Measurements from ENCODE around the gene CD300E.

CD300E gene

GRCh38 chr17:74597069-74597790 lies 26.3 kb downstream of the CD300E start:
- H3K9me3 ChIP-seq (ENCODE audit: control insufficient read depth, low read depth, low read length), result no peaks in the 10 kb centered on the region
- H3K4me1 ChIP-seq (ENCODE audit: control insufficient read depth, low read depth, low read length), result no peaks in the 10 kb centered on the region
- H3K9ac ChIP-seq (ENCODE audit: low read length), result no peak overlapping the region
- no peaks in the 10 kb centered on the region for H3K27me3 ChIP-seq (ENCODE audit: control insufficient read depth, insufficient read depth, low read length)
- H3K27ac ChIP-seq (ENCODE audit: low read length), result no peak overlapping the region
- H3K36me3 ChIP-seq (ENCODE audit: control insufficient read depth, low read depth, low read length), result no peaks in the 10 kb centered on the region
- no peak overlapping the region for H3K4me3 ChIP-seq (ENCODE audit: low read length)

- H3K27me3 ChIP-seq (ENCODE audit: control insufficient read depth, insufficient read depth, low read length), result no peaks in the 10 kb centered on the region
- no peak overlapping the region for H3K9ac ChIP-seq (ENCODE audit: low read length)
- no peaks in the 10 kb centered on the region for H3K4me1 ChIP-seq (ENCODE audit: control insufficient read depth, low read depth, low read length)
- H3K9me3 ChIP-seq (ENCODE audit: control insufficient read depth, low read depth, low read length), result no peaks in the 10 kb centered on the region
- H3K4me3 ChIP-seq (ENCODE audit: low read length), result no peak overlapping the region
- no peaks in the 10 kb centered on the region for H3K36me3 ChIP-seq (ENCODE audit: control insufficient read depth, low read depth, low read length)
- no peak overlapping the region for H3K27ac ChIP-seq (ENCODE audit: low read length)
Measured at GRCh38 chr17:74595037-74595750, 28.3 kb downstream of the CD300E start.

GRCh38 chr17:74592087-74592990 lies 31.2 kb downstream of the CD300E start, which contains the start of gene CD300LD:
Gene CD300LD, minus strand, starts transcription at chr17:74592283. Its CDS starts 81 bp downstream, at chr17:74592202.
- H3K9ac ChIP-seq (ENCODE audit: low read length), result no peak within 1 kb of the TSS
- H3K9me3 ChIP-seq (ENCODE audit: control insufficient read depth, low read depth, low read length), result no peaks in the 10 kb centered on the region
- no peak within 1 kb of the TSS for H3K4me3 ChIP-seq (ENCODE audit: low read length)
- no peak within 1 kb of the TSS for H3K27ac ChIP-seq (ENCODE audit: low read length)
- no peaks in the 10 kb centered on the region for H3K27me3 ChIP-seq (ENCODE audit: control insufficient read depth, insufficient read depth, low read length)
- H3K4me1 ChIP-seq (ENCODE audit: control insufficient read depth, low read depth, low read length), result no peaks in the 10 kb centered on the region
- no peaks in the 10 kb centered on the region for H3K36me3 ChIP-seq (ENCODE audit: control insufficient read depth, low read depth, low read length)

GRCh38 chr17:74591503-74591902 lies 32.0 kb downstream of the CD300E start:
- no peaks in the 10 kb centered on the region for H3K36me3 ChIP-seq (ENCODE audit: control insufficient read depth, low read depth, low read length)
- no peak overlapping the region for H3K9ac ChIP-seq (ENCODE audit: low read length)
- no peaks in the 10 kb centered on the region for H3K4me1 ChIP-seq (ENCODE audit: control insufficient read depth, low read depth, low read length)
- no peaks in the 10 kb centered on the region for H3K9me3 ChIP-seq (ENCODE audit: control insufficient read depth, low read depth, low read length)
- H3K4me3 ChIP-seq (ENCODE audit: low read length), result no peak overlapping the region
- H3K27me3 ChIP-seq (ENCODE audit: control insufficient read depth, insufficient read depth, low read length), result no peaks in the 10 kb centered on the region
- H3K27ac ChIP-seq (ENCODE audit: low read length), result no peak overlapping the region

GRCh38 chr17:74585711-74586110 lies 37.8 kb downstream of the CD300E start:
- Histone ChIP-seq H3K9ac (ENCODE audit: low read length) (no peak overlapping the region), H3K36me3 (ENCODE audit: control insufficient read depth, low read depth, low read length) (no peaks in the 10 kb centered on the region), H3K27me3 (ENCODE audit: control insufficient read depth, insufficient read depth, low read length) (no peaks in the 10 kb centered on the region), H3K4me3 (ENCODE audit: low read length) (no peak overlapping the region), H3K9me3 (ENCODE audit: control insufficient read depth, low read depth, low read length) (no peaks in the 10 kb centered on the region), H3K4me1 (ENCODE audit: control insufficient read depth, low read depth, low read length) (no peaks in the 10 kb centered on the region), H3K27ac (ENCODE audit: low read length) (no peak overlapping the region)

GRCh38 chr17:74584292-74585060 lies 39.1 kb downstream of the CD300E start:
- Histone ChIP-seq H3K9ac (ENCODE audit: low read length) (no peak overlapping the region), H3K27ac (ENCODE audit: low read length) (no peak overlapping the region), H3K4me3 (ENCODE audit: low read length) (no peak overlapping the region), H3K4me1 (ENCODE audit: control insufficient read depth, low read depth, low read length) (no peaks in the 10 kb centered on the region), H3K36me3 (ENCODE audit: control insufficient read depth, low read depth, low read length) (no peaks in the 10 kb centered on the region), H3K27me3 (ENCODE audit: control insufficient read depth, insufficient read depth, low read length) (no peaks in the 10 kb centered on the region), H3K9me3 (ENCODE audit: control insufficient read depth, low read depth, low read length) (no peaks in the 10 kb centered on the region)

GRCh38 chr17:74582633-74583032 lies 40.9 kb downstream of the CD300E start:
- Histone ChIP-seq H3K27ac (ENCODE audit: low read length) (no peak overlapping the region), H3K9me3 (ENCODE audit: control insufficient read depth, low read depth, low read length) (no peaks in the 10 kb centered on the region), H3K9ac (ENCODE audit: low read length) (no peak overlapping the region), H3K4me1 (ENCODE audit: control insufficient read depth, low read depth, low read length) (no peaks in the 10 kb centered on the region), H3K4me3 (ENCODE audit: low read length) (no peak overlapping the region), H3K27me3 (ENCODE audit: control insufficient read depth, insufficient read depth, low read length) (no peaks in the 10 kb centered on the region), H3K36me3 (ENCODE audit: control insufficient read depth, low read depth, low read length) (no peaks in the 10 kb centered on the region)

- no peak overlapping the region for H3K4me3 ChIP-seq (ENCODE audit: low read length)
- H3K4me1 ChIP-seq (ENCODE audit: control insufficient read depth, low read depth, low read length), result no peaks in the 10 kb centered on the region
- no peaks in the 10 kb centered on the region for H3K27me3 ChIP-seq (ENCODE audit: control insufficient read depth, insufficient read depth, low read length)
Measured at GRCh38 chr17:74579900-74580299, 43.6 kb downstream of the CD300E start.

GRCh38 chr17:74578979-74579378 lies 44.6 kb downstream of the CD300E start:
- Histone ChIP-seq H3K36me3 (ENCODE audit: control insufficient read depth, low read depth, low read length) (no peaks in the 10 kb centered on the region), H3K27me3 (ENCODE audit: control insufficient read depth, insufficient read depth, low read length) (no peaks in the 10 kb centered on the region), H3K4me3 (ENCODE audit: low read length) (no peak overlapping the region), H3K9ac (ENCODE audit: low read length) (no peak overlapping the region), H3K4me1 (ENCODE audit: control insufficient read depth, low read depth, low read length) (no peaks in the 10 kb centered on the region), H3K27ac (ENCODE audit: low read length) (no peak overlapping the region), H3K9me3 (ENCODE audit: control insufficient read depth, low read depth, low read length) (no peaks in the 10 kb centered on the region)

More at GRCh38 chr17:74579900-74580299, 43.6 kb downstream of the CD300E start:
- Histone ChIP-seq H3K9me3 (ENCODE audit: control insufficient read depth, low read depth, low read length) (no peaks in the 10 kb centered on the region), H3K36me3 (ENCODE audit: control insufficient read depth, low read depth, low read length) (no peaks in the 10 kb centered on the region), H3K9ac (ENCODE audit: low read length) (no peak overlapping the region), H3K27ac (ENCODE audit: low read length) (no peak overlapping the region)

- Histone ChIP-seq H3K27ac (ENCODE audit: low read length) (no peak overlapping the region), H3K9ac (ENCODE audit: low read length) (no peak overlapping the region), H3K27me3 (ENCODE audit: control insufficient read depth, insufficient read depth, low read length) (no peaks in the 10 kb centered on the region), H3K4me1 (ENCODE audit: control insufficient read depth, low read depth, low read length) (no peaks in the 10 kb centered on the region), H3K36me3 (ENCODE audit: control insufficient read depth, low read depth, low read length) (no peaks in the 10 kb centered on the region), H3K4me3 (ENCODE audit: low read length) (no peak overlapping the region), H3K9me3 (ENCODE audit: control insufficient read depth, low read depth, low read length) (no peaks in the 10 kb centered on the region)
Measured at GRCh38 chr17:74574489-74575142, 48.9 kb downstream of the CD300E start.

Data from iPS-18a (cell line).